Mucosa of descending colon (tissue), 3 donors: ENCODE measurements around the gene BTBD9. TPM values are rescaled to one million over a fixed set of nuclear protein-coding genes. Genes with fewer than 3 reads are reported as not detected.
"Not testable (repeated sequence)": the region's sequence is repeated elsewhere in the genome, so short reads cannot be mapped to it uniquely, and the experiment has no call there.

ENCODE experiments used
- ATAC-seq: fragments of 200-7000 bp; cut with Tn5 transposase; one replicate; pipeline ENCODE4 v1.9.1; 2020; ENCODE audit warnings: mild to moderate bottlenecking, moderate library complexity
- DNase-seq, 3 donors: peaks; one replicate each; pipeline ENCODE4 v3.0.0-alpha.2; 2020
- H3K36me3 ChIP-seq: fragments of 200-600 bp; one replicate; pipeline ENCODE4 v1.8.0; 2021; ENCODE audit warnings: low read depth, mild to moderate bottlenecking
- H3K4me1 ChIP-seq: fragments of 200-600 bp; one replicate; pipeline ENCODE4 v1.8.0; 2021; ENCODE audit warnings: low read depth, mild to moderate bottlenecking
- H3K4me3 ChIP-seq: fragments of 200-600 bp; one replicate; pipeline ENCODE4 v1.8.0; 2021; ENCODE audit warnings: mild to moderate bottlenecking
- H3K9me3 ChIP-seq: fragments of 200-600 bp; one replicate; pipeline ENCODE4 v1.8.0; 2021; ENCODE audit warnings: mild to moderate bottlenecking
- CTCF ChIP-seq: fragments of 200-600 bp; IDR thresholded peaks from one replicate; pipeline ENCODE4 v1.8.0; 2022; ENCODE audit warnings: antibody characterized with exemption, mild to moderate bottlenecking
- intact Hi-C, 2 donors: fragments of 100-400 bp; cut with DNase I in 1 of 2; cut with micrococcal nuclease in 1 of 2; formaldehyde crosslinking; loops; one replicate each; pipeline versions ENCODE4 v1.11.0 to v1.11.1; 2022; cut with DNase I, micrococcal nuclease
- total RNA-seq, 3 donors: library from RNA; stranded (reverse); fragmentation: NEBNext Ultra II Directional in 2 of 3; extraction: Animal tissue kit (Norgen Biotek cat#: 25700) in 2 of 3; gene quantifications; one replicate each; pipeline versions ENCODE4 v1.2.1 to v1.2.4, GENCODE V29; 2021 to 2023
- donor health status: DM: no; HTN: no; CAD: no; lungs with moderate emphysema.
- donor health status: DM: no; HTN: no; CAD: no.
- donor health status: DM: no; HTN: yes; CAD: no.

Gene BTBD9
- total RNA-seq, 3 donors from 2014 or later = 22.4 to 38.8 (median 23.9) TPM

DNA sequence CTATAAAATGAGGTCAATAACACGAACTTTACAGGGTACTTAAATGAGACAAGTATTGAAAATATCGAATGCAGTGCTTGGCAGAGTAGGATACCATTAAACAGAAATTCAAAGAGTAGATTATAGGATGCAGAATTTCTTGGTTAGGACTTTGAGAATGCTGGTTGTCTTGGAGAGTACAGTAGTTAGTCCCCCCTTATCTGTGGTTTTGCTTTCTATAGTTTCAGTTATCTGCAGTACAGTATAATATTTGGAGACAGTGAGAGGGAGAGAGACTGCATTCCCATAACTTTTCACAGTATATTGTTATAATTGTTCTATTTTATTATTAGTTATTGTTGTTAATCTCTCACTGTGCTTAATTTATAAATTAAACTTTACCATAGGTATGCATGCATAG is 290.5 kb downstream of the BTBD9 start:
- no peak for TF ChIP-seq CTCF
- Histone ChIP-seq H3K4me1 (no peaks in the 10 kb centered on the region), H3K9me3 (no peaks in the 10 kb centered on the region), H3K36me3 (no peaks in the 10 kb centered on the region), H3K4me3 (no peak overlapping the region)
- DNase-seq = no peak
- no peak for ATAC-seq
- intact Hi-C loops = no loop called here

- H3K4me3 ChIP-seq = no peak overlapping the region
- DNase-seq (no peak), ATAC-seq (no peak)
- intact Hi-C loops = no loop called here
- H3K4me1 ChIP-seq = no peaks in the 10 kb centered on the region
- no peaks in the 10 kb centered on the region for H3K36me3 ChIP-seq
- H3K9me3 ChIP-seq = no peaks in the 10 kb centered on the region
- no peak for TF ChIP-seq CTCF
Measured at GRCh38 chr6:38348371-38348770, 291.4 kb downstream of the BTBD9 start.

DNA sequence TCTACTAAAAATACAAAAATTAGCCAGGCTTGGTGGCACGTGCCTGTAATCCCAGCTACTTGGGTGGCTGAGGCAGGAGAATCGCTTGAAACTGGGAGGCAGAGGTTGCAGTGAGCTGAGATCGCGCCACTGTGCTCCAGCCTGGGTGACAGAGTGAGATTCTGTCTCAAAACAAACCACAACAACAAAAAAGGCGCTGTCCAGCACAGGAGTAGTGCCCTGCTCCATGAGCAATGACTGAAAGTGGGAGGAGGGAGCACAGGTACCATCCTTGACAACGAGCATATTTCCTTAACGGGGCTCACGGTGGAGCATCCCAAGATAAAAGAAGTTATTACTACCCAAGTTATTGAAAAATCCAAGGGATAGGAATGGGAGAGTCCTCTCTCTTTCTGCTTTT is 291.9 kb downstream of the BTBD9 start:
- intact Hi-C loops, H3K4me1 ChIP-seq: not testable (repeated sequence)

GRCh38 chr6:38346291-38347079 is 293.2 kb downstream of the BTBD9 start:
- Histone ChIP-seq H3K9me3 (no peaks in the 10 kb centered on the region), H3K4me1 (no peaks in the 10 kb centered on the region), H3K4me3 (no peak overlapping the region), H3K36me3 (no peaks in the 10 kb centered on the region)
- ATAC-seq (no peak), DNase-seq (no peak)
- TF ChIP-seq CTCF = no peak
- intact Hi-C loops = no loop called here

More for the DNA sequence above, 291.9 kb downstream of the BTBD9 start:
- not testable (repeated sequence) for ATAC-seq, H3K9me3 ChIP-seq, DNase-seq, H3K4me3 ChIP-seq, H3K36me3 ChIP-seq

DNA sequence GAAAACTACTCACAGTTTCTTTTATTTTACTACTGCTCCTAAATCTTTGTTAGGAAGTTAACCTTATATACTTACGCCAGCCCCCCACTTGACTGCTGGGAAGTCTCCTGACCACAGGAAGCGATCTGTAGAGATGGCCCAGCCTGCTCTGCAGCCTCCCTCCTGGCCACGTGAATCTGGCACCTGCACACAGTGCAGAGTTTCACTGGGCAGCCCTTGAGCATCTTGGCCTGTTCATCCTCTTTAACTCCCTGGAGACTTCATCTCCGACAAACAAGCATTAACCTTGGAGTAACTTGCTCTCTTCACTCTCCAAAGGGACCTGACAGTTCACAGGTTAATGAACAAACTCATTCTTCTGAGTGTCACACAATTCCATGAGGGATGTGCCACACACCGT is 294.1 kb downstream of the BTBD9 start:
- ATAC-seq (no peak), DNase-seq (no peak)
- no peaks in the 10 kb centered on the region for H3K36me3 ChIP-seq
- TF ChIP-seq CTCF = no peak
- no peaks in the 10 kb centered on the region for H3K4me1 ChIP-seq
- no peak overlapping the region for H3K4me3 ChIP-seq
- H3K9me3 ChIP-seq = no peaks in the 10 kb centered on the region
- intact Hi-C loops = no loop called here

DNA sequence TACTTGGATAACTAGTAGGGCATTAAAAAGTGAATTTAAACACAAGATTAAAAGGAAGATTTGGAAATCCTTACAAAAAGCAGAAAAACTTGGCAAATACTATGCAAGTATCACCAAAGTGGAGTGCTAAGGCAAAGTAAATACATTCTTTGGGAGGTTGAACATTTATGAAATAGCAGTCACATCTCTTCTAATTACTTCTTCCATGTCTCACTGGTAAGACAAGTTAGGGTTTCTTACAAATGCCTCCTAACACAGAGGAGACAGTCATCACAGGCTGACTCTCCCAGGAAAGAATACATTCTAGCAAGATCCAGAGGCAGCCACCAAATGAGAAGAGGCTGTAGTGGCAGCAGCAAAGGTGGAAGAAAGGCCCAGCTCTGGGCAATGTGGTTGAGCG is 298.2 kb downstream of the BTBD9 start:
- Histone ChIP-seq H3K4me3 (no peak overlapping the region), H3K9me3 (no peaks in the 10 kb centered on the region), H3K4me1 (no peaks in the 10 kb centered on the region), H3K36me3 (no peaks in the 10 kb centered on the region)
- intact Hi-C loops = no loop called here
- no peak for DNase-seq
- no peak for TF ChIP-seq CTCF
- ATAC-seq = no peak
